Mesenchymal stem cell (in vitro differentiated cells and primary cell): ENCODE results near the gene FGF11.

ENCODE experiments used
- DNase-seq: peaks from one replicate; pipeline ENCODE4 v3.0.0-alpha.2; 2013
- H2AFZ ChIP-seq: one replicate; pipeline ENCODE4 v1.6.1; 2013; ENCODE audit warnings: low read depth, mild to moderate bottlenecking, control low read depth, inconsistent platforms, low read length, moderate library complexity
- H2AK5ac ChIP-seq: 2 replicates; pipeline ENCODE4 v1.6.1; 2013; ENCODE audit warnings: low read length, moderate library complexity, mild to moderate bottlenecking, inconsistent platforms; ENCODE audit not compliant: severe bottlenecking
- H2BK120ac ChIP-seq: one replicate; pipeline ENCODE4 v1.6.1; 2013; ENCODE audit warnings: low read depth, mild to moderate bottlenecking, inconsistent platforms, low read length, moderate library complexity
- H2BK12ac ChIP-seq, 2 experiments: one replicate each; pipeline ENCODE4 v1.6.1; 2013; ENCODE audit warnings: inconsistent platforms in 2 of 2, low read length in 2 of 2, mild to moderate bottlenecking in 2 of 2, moderate library complexity in 2 of 2, control low read depth in 1 of 2
- H2BK15ac ChIP-seq: one replicate; pipeline ENCODE4 v1.6.1; 2013; ENCODE audit warnings: mild to moderate bottlenecking, low read depth, inconsistent platforms; ENCODE audit not compliant: poor library complexity, severe bottlenecking
- H2BK5ac ChIP-seq: 2 replicates; pipeline ENCODE4 v1.6.1; 2013; ENCODE audit warnings: low read depth, mild to moderate bottlenecking, low read length, control low read depth, inconsistent platforms; ENCODE audit not compliant: poor library complexity, severe bottlenecking
- H3K14ac ChIP-seq, 2 experiments: one replicate each; pipeline ENCODE4 v1.6.1; 2013; ENCODE audit warnings: inconsistent platforms in 2 of 2, low read length in 2 of 2, control low read depth in 1 of 2, mild to moderate bottlenecking in 1 of 2, moderate library complexity in 1 of 2
- H3K18ac ChIP-seq, 2 experiments: one replicate each; pipeline ENCODE4 v1.6.1; 2013; ENCODE audit warnings: inconsistent platforms in 2 of 2, low read length in 2 of 2, control low read depth in 1 of 2, low read depth in 1 of 2, mild to moderate bottlenecking in 1 of 2
- H3K23ac ChIP-seq, 2 experiments: one replicate each; pipeline ENCODE4 v1.6.1; 2013; ENCODE audit warnings: inconsistent platforms in 2 of 2, low read length in 2 of 2, mild to moderate bottlenecking in 2 of 2, moderate library complexity in 2 of 2, control low read depth in 1 of 2
- H3K27ac ChIP-seq: 2 replicates; pipeline ENCODE4 v1.5.1; 2013; ENCODE audit warnings: mild to moderate bottlenecking, moderate library complexity, low read length, control low read depth, inconsistent platforms; ENCODE audit not compliant: poor library complexity, severe bottlenecking
- H3K27me3 ChIP-seq, 2 experiments: 2 replicates each; pipeline versions ENCODE4 v1.6.1 to v1.7.0; 2013; ENCODE audit warnings: low read length in 2 of 2, mild to moderate bottlenecking in 2 of 2, moderate library complexity in 2 of 2, control low read depth in 1 of 2, inconsistent platforms in 1 of 2; ENCODE audit not compliant: control insufficient read depth in 1 of 2, insufficient read depth in 1 of 2
- H3K36me3 ChIP-seq, 2 experiments: 2 replicates each; pipeline versions ENCODE4 v1.6.1 to v1.7.0; 2013; ENCODE audit warnings: low read length in 2 of 2, control low read depth in 1 of 2, inconsistent platforms in 1 of 2, low read depth in 1 of 2, mild to moderate bottlenecking in 1 of 2; ENCODE audit not compliant: insufficient read depth in 2 of 2, control insufficient read depth in 1 of 2
- H3K4ac ChIP-seq, 2 experiments: one replicate each; pipeline ENCODE4 v1.6.1; 2013; ENCODE audit warnings: inconsistent platforms in 2 of 2, low read length in 2 of 2, mild to moderate bottlenecking in 2 of 2, moderate library complexity in 2 of 2, control low read depth in 1 of 2, low read depth in 1 of 2
- H3K4me1 ChIP-seq: 2 replicates; pipeline ENCODE4 v1.6.1; 2013; ENCODE audit warnings: low read depth, low read length, control low read depth; ENCODE audit not compliant: control insufficient read depth, insufficient read depth
- H3K4me2 ChIP-seq: 2 replicates; pipeline ENCODE4 v1.6.1; 2013; ENCODE audit warnings: low read length, mild to moderate bottlenecking, inconsistent platforms; ENCODE audit not compliant: poor library complexity, severe bottlenecking
- H3K4me3 ChIP-seq, 2 experiments: 2 replicates each; pipeline versions ENCODE4 v1.5.1 to v1.7.0; 2013; ENCODE audit warnings: low read length in 2 of 2, mild to moderate bottlenecking in 2 of 2, control low read depth in 1 of 2, low read depth in 1 of 2; ENCODE audit not compliant: insufficient read depth in 1 of 2
- H3K79me1 ChIP-seq: replicated peaks from 2 replicates; pipeline ENCODE4 v1.6.1; 2013; ENCODE audit warnings: mild to moderate bottlenecking, control low read depth, low read length, inconsistent platforms; ENCODE audit not compliant: poor library complexity, severe bottlenecking
- H3K9ac ChIP-seq: 2 replicates; pipeline ENCODE4 v1.7.0; 2013; ENCODE audit warnings: mild to moderate bottlenecking, low read length, moderate library complexity
- H3K9me3 ChIP-seq: 2 replicates; pipeline ENCODE4 v1.7.0; 2013; ENCODE audit warnings: mild to moderate bottlenecking, low read length; ENCODE audit not compliant: control insufficient read depth
- H4K8ac ChIP-seq: one replicate; pipeline ENCODE4 v1.6.1; 2013; ENCODE audit warnings: inconsistent platforms, mild to moderate bottlenecking, low read length, moderate library complexity
- H4K91ac ChIP-seq: one replicate; pipeline ENCODE4 v1.6.1; 2013; ENCODE audit warnings: mild to moderate bottlenecking, low read length, inconsistent platforms
- WGBS: methylation state at CpG from one replicate; pipeline ENCODE4 v1.1.7; 2013; ENCODE audit warnings: mixed read lengths; 5-methylcytosine and 5-hydroxymethylcytosine counted together

Gene FGF11

DNA sequence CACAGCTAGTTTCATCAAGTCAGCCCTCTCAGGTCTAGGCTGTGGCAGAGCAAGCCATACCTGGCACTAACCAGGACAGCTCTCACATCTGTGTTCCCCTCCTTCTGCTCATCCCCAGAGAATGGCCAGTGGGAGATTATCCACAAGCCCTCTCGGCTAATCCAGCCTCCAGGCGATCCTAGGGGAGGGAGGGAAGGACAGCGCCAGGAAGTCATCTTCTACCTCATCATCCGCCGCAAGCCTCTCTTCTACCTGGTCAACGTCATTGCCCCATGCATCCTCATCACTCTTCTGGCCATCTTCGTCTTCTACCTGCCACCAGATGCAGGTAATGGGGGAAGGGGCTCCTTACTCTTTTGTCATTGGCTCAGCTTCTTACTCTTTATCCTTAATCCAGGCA, 9.1 kb downstream of the FGF11 start:
- WGBS: 76% methylated on average over 3 of the region's 7 CpGs
- Histone ChIP-seq H2BK120ac (no peak overlapping the region), H3K23ac (no peak overlapping the region)

GRCh38 chr17:7459961-7460545, 20.7 kb downstream of the FGF11 start:
- H2BK15ac ChIP-seq: no peak overlapping the region
- WGBS: 80% methylated on average over 2 of the region's 3 CpGs
- H3K4ac ChIP-seq: no peak overlapping the region
- H2BK12ac ChIP-seq: no peak overlapping the region
- no peak overlapping the region for H3K27ac ChIP-seq
- no peak overlapping the region for H4K91ac ChIP-seq
- peaks cover 26% of the 10 kb centered on the region for H3K79me1 ChIP-seq
- no peak overlapping the region for H3K9ac ChIP-seq
- no peak overlapping the region for H3K4me2 ChIP-seq
- H2AFZ ChIP-seq: no peak overlapping the region
- H2BK120ac ChIP-seq: no peak overlapping the region
- H3K23ac ChIP-seq: no peak overlapping the region
- no peak overlapping the region for H4K8ac ChIP-seq
- no peak overlapping the region for H3K18ac ChIP-seq
- H3K27me3 ChIP-seq: no peaks in the 10 kb centered on the region
- H3K14ac ChIP-seq: no peak overlapping the region
- H2BK5ac ChIP-seq: no peak overlapping the region
- no peaks in the 10 kb centered on the region for H3K9me3 ChIP-seq
- no peak overlapping the region for H2AK5ac ChIP-seq
- peaks cover 34 to 38% of the 10 kb centered on the region in 2 experiments for H3K36me3 ChIP-seq
- no peak for DNase-seq
- H3K4me3 ChIP-seq: no peak overlapping the region
- peaks cover 7% of the 10 kb centered on the region for H3K4me1 ChIP-seq

More for the DNA sequence above, 9.1 kb downstream of the FGF11 start:
- Histone ChIP-seq H2BK5ac (no peak overlapping the region), H3K4me1 (peaks cover 16% of the 10 kb centered on the region), H3K36me3 (no peaks in the 10 kb centered on the region), H2AK5ac (no peak overlapping the region), H3K27me3 (peaks cover 29 to 37% of the 10 kb centered on the region in 2 experiments), H4K8ac (no peak overlapping the region), H3K4me3 (no peak overlapping the region), H3K18ac (no peak overlapping the region), H3K79me1 (no peaks in the 10 kb centered on the region), H3K4me2 (no peak overlapping the region), H4K91ac (no peak overlapping the region), H3K14ac (no peak overlapping the region), H2AFZ (no peak overlapping the region), H2BK15ac (no peak overlapping the region), H3K4ac (no peak overlapping the region), H3K9me3 (no peaks in the 10 kb centered on the region), H2BK12ac (no peak overlapping the region), H3K9ac (no peak overlapping the region), H3K27ac (no peak overlapping the region)
- no peak for DNase-seq

- Histone ChIP-seq H3K79me1 (peaks cover 33% of the 10 kb centered on the region), H3K14ac (no peak overlapping the region), H2BK12ac (peak overlapping the region in 1 of 2 experiments; percentile 34), H3K18ac (no peak overlapping the region), H3K4me3 (no peak overlapping the region), H3K27me3 (no peaks in the 10 kb centered on the region), H3K4me1 (peaks cover 7% of the 10 kb centered on the region), H4K91ac (no peak overlapping the region), H2BK5ac (no peak overlapping the region), H3K27ac (no peak overlapping the region), H3K9ac (no peak overlapping the region), H3K36me3 (peaks cover 41 to 43% of the 10 kb centered on the region in 2 experiments), H2BK120ac (no peak overlapping the region), H2AFZ (no peak overlapping the region), H4K8ac (no peak overlapping the region), H3K23ac (no peak overlapping the region), H2BK15ac (no peak overlapping the region), H2AK5ac (no peak overlapping the region), H3K4me2 (no peak overlapping the region), H3K4ac (no peak overlapping the region), H3K9me3 (no peaks in the 10 kb centered on the region)
- WGBS: 89% methylated on average over 6 of the region's 7 CpGs
- DNase-seq: no peak
These were observed 21.7 kb downstream of the FGF11 start for GRCh38 chr17:7460850-7461660.

DNA sequence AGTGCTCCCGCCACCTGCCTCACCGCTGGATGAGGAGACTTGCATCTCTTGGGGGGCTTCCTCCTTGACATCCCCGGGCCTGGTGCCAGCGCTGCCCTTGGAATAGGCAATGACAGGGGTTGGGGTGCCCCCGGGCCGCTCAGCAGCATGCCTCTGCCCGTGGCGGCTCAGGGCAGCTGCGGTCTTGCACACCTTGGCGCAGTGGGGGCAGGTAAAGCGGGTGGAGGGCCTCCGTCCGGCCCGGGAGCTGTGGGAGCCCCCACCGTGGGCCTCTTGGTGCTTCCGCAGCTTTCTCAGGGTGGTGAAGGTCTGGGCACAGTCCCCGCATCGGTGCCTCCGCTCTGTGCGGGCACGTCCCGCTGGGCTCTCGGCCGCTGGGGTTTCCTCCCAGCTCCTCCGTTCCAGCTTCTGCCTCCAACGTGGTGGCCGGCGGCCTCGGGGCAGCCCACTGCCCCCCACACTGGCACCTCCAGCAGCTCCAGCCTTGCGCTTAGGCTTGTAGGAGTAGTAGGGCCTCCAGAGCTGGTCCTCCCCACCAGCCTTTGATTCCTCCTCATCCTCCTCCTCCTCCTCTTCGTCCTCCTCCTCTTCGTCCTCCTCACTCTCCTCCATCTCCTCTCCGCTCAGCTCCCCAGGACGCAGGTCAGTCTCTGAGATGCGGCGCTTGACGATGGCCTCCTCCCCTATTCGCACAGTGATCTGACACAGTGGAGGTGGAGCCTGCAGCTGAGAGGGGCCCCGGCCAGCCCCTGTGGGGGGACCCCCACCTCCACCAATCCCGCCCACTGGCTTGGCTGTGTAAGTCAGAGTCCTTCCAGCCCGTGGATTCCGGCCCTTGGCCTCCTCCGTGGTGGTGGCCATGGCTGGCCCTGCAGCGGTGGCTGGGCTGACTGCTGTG, 23.4 kb downstream of the FGF11 start:
- Histone ChIP-seq H3K4me1 (peaks cover 8% of the 10 kb centered on the region), H3K79me1 (peaks cover 42% of the 10 kb centered on the region), H4K91ac (no peak overlapping the region), H3K4ac (no peak overlapping the region), H2BK120ac (no peak overlapping the region), H2BK5ac (no peak overlapping the region), H2AK5ac (no peak overlapping the region), H3K23ac (no peak overlapping the region), H3K9ac (no peak overlapping the region), H4K8ac (no peak overlapping the region), H3K4me3 (no peak overlapping the region), H2BK15ac (no peak overlapping the region), H3K9me3 (no peaks in the 10 kb centered on the region), H3K27ac (no peak overlapping the region), H3K36me3 (peaks cover 55 to 59% of the 10 kb centered on the region in 2 experiments), H2AFZ (no peak overlapping the region), H2BK12ac (no peak overlapping the region), H3K18ac (no peak overlapping the region), H3K14ac (no peak overlapping the region), H3K27me3 (no peaks in the 10 kb centered on the region), H3K4me2 (no peak overlapping the region)
- no peak for DNase-seq
- WGBS: 96% methylated on average over 44 of the region's 44 CpGs
